ENCODE results near the gene IFIT1.

IFIT1 gene

GRCh38 chr10:89351412-89351779 lies 41.0 kb upstream of the IFIT1 start:
- H3K36me3 ChIP-seq (ENCODE audit: control insufficient read depth in 2 of 2, insufficient read depth in 1 of 2, low read length in 2 of 2): no peaks in the 10 kb centered on the region
- H3K9me3 ChIP-seq (ENCODE audit: control insufficient read depth, insufficient read depth, low read depth, low read length): no peaks in the 10 kb centered on the region
- no peaks in the 10 kb centered on the region for H3K4me1 ChIP-seq (ENCODE audit: control insufficient read depth, insufficient read depth, low read length)
- no peak for TF ChIP-seq TCF7L2 (IDR thresholded peaks at IDR 0.05; ENCODE audit: borderline replicate concordance, low read depth, low read length)
- no peak for TF ChIP-seq ZBTB6 (tag by site-specific recombination; IDR thresholded peaks at IDR 0.05)
- no peak for TF ChIP-seq ZNF335 (tag by site-specific recombination; conservative IDR thresholded peaks at IDR 0.05)
- no peak overlapping the region for H3K27ac ChIP-seq (ENCODE audit: extremely low read depth, low read depth, low read length)
- H3K4me3 ChIP-seq (ENCODE audit: low read depth, low read length): no peak overlapping the region
- ChIA-PET POLR2A (no interaction called here), CTCF (no interaction called here)

DNA sequence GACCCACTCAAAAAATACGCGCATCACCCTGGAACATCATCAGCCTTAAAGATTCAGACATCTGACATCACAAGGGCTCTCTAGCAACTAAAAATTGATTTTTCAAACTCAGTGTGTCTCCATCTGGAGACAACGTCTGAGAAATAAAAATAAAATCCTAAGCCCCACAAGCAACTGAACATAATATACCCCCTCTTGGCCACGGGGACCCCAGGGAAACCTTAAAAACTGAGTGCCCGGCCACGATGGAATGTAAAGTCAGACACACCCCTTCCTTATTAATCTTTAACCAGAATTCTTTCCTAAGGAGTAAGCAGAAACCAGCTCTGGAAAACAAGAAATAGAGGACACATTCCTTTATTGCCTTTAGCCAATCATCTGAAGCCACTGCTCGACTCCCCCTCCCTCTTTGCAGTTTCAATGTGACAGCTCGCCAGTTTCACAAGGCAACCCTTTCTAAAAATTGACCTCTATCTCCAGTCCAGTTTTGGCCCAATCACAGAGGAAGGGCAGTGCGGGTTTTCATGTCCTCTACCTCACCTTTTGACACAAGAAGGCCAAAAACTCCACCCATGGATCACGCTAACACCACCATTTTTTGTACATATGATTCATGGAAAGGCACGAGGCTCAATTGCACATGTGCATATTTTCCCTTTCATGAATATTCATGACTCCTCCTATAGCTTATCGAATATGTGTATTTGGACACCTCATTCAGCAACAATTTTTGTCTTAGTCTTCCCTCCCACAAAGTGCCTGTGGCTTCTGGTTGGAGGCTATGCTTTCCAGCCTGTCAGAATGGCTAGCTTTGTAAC lies 40.4 kb upstream of the IFIT1 start:
- H3K36me3 ChIP-seq (ENCODE audit: control insufficient read depth in 2 of 2, insufficient read depth in 1 of 2, low read length in 2 of 2): no peaks in the 10 kb centered on the region
- TF ChIP-seq ZFP3 (tag by site-specific recombination; IDR thresholded peaks at IDR 0.05; ENCODE audit: low read depth) (no peak), ZNF341 (tag by site-specific recombination; IDR thresholded peaks at IDR 0.05; ENCODE audit: low read depth) (no peak), ZNF157 (tag by site-specific recombination; IDR thresholded peaks at IDR 0.05) (no peak), ZNF211 (tag by site-specific recombination; IDR thresholded peaks at IDR 0.05; ENCODE audit: low read depth) (no peak), ZNF677 (tag by site-specific recombination; IDR thresholded peaks at IDR 0.05) (no peak), HOXC10 (CRISPR knock-in tag; IDR thresholded peaks at IDR 0.05) (no peak), IKZF3 (tag by site-specific recombination; IDR thresholded peaks at IDR 0.05) (no peak), REPIN1 (tag by site-specific recombination; IDR thresholded peaks at IDR 0.05; ENCODE audit: low read depth) (no peak), MYNN (tag by site-specific recombination; IDR thresholded peaks at IDR 0.05; ENCODE audit: borderline replicate concordance) (no peak)
- TF ChIP-seq, protein P1, sequence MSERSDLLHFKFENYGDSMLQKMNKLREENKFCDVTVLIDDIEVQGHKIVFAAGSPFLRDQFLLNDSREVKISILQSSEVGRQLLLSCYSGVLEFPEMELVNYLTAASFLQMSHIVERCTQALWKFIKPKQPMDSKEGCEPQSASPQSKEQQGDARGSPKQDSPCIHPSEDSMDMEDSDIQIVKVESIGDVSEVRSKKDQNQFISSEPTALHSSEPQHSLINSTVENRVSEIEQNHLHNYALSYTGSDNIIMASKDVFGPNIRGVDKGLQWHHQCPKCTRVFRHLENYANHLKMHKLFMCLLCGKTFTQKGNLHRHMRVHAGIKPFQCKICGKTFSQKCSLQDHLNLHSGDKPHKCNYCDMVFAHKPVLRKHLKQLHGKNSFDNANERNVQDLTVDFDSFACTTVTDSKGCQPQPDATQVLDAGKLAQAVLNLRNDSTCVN (tag by site-specific recombination; optimal IDR thresholded peaks at IDR 0.05): no peak
- TF ChIP-seq, protein P2, sequence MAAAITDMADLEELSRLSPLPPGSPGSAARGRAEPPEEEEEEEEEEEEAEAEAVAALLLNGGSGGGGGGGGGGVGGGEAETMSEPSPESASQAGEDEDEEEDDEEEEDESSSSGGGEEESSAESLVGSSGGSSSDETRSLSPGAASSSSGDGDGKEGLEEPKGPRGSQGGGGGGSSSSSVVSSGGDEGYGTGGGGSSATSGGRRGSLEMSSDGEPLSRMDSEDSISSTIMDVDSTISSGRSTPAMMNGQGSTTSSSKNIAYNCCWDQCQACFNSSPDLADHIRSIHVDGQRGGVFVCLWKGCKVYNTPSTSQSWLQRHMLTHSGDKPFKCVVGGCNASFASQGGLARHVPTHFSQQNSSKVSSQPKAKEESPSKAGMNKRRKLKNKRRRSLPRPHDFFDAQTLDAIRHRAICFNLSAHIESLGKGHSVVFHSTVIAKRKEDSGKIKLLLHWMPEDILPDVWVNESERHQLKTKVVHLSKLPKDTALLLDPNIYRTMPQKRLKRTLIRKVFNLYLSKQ (tag by site-specific recombination; IDR thresholded peaks at IDR 0.05; ENCODE audit: borderline replicate concordance): no peak
- no peak overlapping the region for H3K27ac ChIP-seq (ENCODE audit: extremely low read depth, low read depth, low read length)
- ChIA-PET CTCF (interaction anchor here (0.7 kb wide), 1 partner anchor 67 kb away, joined by 3 read pairs; no protein-coding TSS in a partner anchor), POLR2A (no interaction called here)
- no peaks in the 10 kb centered on the region for H3K4me1 ChIP-seq (ENCODE audit: control insufficient read depth, insufficient read depth, low read length)
- H3K9me3 ChIP-seq (ENCODE audit: control insufficient read depth, insufficient read depth, low read depth, low read length): no peaks in the 10 kb centered on the region
- no peak overlapping the region for H3K4me3 ChIP-seq (ENCODE audit: low read depth, low read length)

DNA sequence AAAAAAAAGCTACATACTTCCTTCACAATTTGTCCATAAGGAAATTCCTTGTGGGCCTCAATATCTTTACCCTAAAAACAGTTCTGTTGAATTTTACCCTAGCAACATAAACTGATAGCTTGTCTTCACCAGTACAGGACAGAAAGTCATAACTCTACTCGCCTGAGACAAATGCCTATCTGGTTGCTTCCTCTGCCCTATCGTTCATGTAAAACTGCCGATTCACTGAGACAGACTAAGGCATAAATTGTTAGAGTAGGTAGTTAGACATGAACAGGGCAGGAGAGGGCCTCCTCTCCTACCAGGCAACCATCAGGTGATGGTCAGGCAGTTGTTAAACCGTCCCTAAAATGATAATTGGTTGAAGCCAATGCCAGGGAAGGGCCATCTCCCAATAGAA lies 39.6 kb upstream of the IFIT1 start:
- CTCF ChIA-PET: interaction anchor here (0.6 to 0.7 kb wide), 3 partner anchors 68 to 212 kb away, joined by 3 to 5 read pairs (median 3); no protein-coding TSS in a partner anchor
- POLR2A ChIA-PET: interaction anchor here (0.6 kb wide), 1 partner anchor 20 kb away, joined by 3 read pairs; no protein-coding TSS in a partner anchor
- H3K27ac ChIP-seq (ENCODE audit: extremely low read depth, low read depth, low read length): no peak overlapping the region

More for the DNA sequence above, 39.6 kb upstream of the IFIT1 start:
- no peaks in the 10 kb centered on the region for H3K9me3 ChIP-seq (ENCODE audit: control insufficient read depth, insufficient read depth, low read depth, low read length)
- H3K4me3 ChIP-seq (ENCODE audit: low read depth, low read length): no peak overlapping the region
- H3K36me3 ChIP-seq (ENCODE audit: control insufficient read depth in 2 of 2, insufficient read depth in 1 of 2, low read length in 2 of 2): no peaks in the 10 kb centered on the region
- H3K4me1 ChIP-seq (ENCODE audit: control insufficient read depth, insufficient read depth, low read length): no peaks in the 10 kb centered on the region
- TF ChIP-seq IKZF3 (tag by site-specific recombination; IDR thresholded peaks at IDR 0.05) (no peak), ZNF626 (tag by site-specific recombination; IDR thresholded peaks at IDR 0.05) (no peak), ZNF596 (tag by site-specific recombination; IDR thresholded peaks at IDR 0.05) (no peak), SP7 (tag by site-specific recombination; IDR thresholded peaks at IDR 0.05) (no peak), HOXA7 (CRISPR knock-in tag; IDR thresholded peaks at IDR 0.05; ENCODE audit: borderline replicate concordance) (no peak), ZNF549 (tag by site-specific recombination; IDR thresholded peaks at IDR 0.05) (no peak)

Data from HEK293 (cell line).